K562 (cell line): Measurements from ENCODE around the gene SLC24A4. TPM values are rescaled to one million over a fixed set of nuclear protein-coding genes. Genes with fewer than 3 reads are reported as not detected.

Source experiments
- ATAC-seq: fragments of 200-7000 bp; cut with Tn5 transposase; 3 replicates; pipeline ENCODE4 v1.9.1; 2020; ENCODE audit warnings: moderate library complexity
- BruUV-seq: library from RNA; stranded (reverse); fragments of 400-500 nt; replicated peaks from 2 replicates; lab custom pipeline; 2021; lab: Mats Ljungman, UMichigan
- CTCF ChIA-PET: fragments of 300-600 bp; formaldehyde crosslinking; extraction: SDS; loops from one replicate; lab custom pipeline; 2021; ENCODE audit warnings: low intra/inter-chr PET ratio; lab: Yijun Ruan, JAX
- POLR2A ChIA-PET: fragments of 300-600, 350-650 bp; sonication (Branson Sonifier 250); formaldehyde crosslinking; extraction: SDS; loops from one replicate; lab custom pipeline; 2021; ENCODE audit warnings: antibody characterized with exemption, inconsistent platforms; lab: Yijun Ruan, JAX
- DNase-seq, 4 experiments: peaks; one replicate each; pipeline versions ENCODE4 v3.0.0 to v3.0.0-alpha.2; 2011 to 2018; ENCODE audit warnings: low spot score in 3 of 4, mixed read lengths in 3 of 4; ENCODE audit errors: extremely low read depth in 1 of 4
- FAIRE-seq: peaks from 2 replicates; lab custom pipeline; 2011; peaks lifted over from hg19 to GRCh38; lab: Jason Lieb, UNC
- H2AFZ ChIP-seq: 2 replicates; pipeline ENCODE4 v1.6.0; 2011; ENCODE audit warnings: low read depth, low read length, control low read depth, inconsistent platforms
- H3K27ac ChIP-seq: fragments of 200-600 bp; 3 replicates; pipeline ENCODE4 v1.8.0; 2011; ENCODE audit warnings: low read depth, mild to moderate bottlenecking, control low read depth, inconsistent platforms, low read length, moderate library complexity, mixed read lengths; ENCODE audit errors: extremely low read depth
- H3K27me3 ChIP-seq, 2 experiments: fragments of 300-600 bp in 1 of 2; 2 replicates in 1 of 2; 3 replicates in 1 of 2; pipeline versions ENCODE4 v1.6.0 to v1.8.0; 2011; ENCODE audit warnings: inconsistent platforms in 2 of 2, low read length in 2 of 2, mild to moderate bottlenecking in 1 of 2, mixed read lengths in 1 of 2, moderate library complexity in 1 of 2; ENCODE audit not compliant: control insufficient read depth in 2 of 2, insufficient read depth in 2 of 2
- H3K36me3 ChIP-seq: fragments of 300-600 bp; 3 replicates; pipeline ENCODE4 v1.8.0; 2011; ENCODE audit warnings: mild to moderate bottlenecking, low read length, inconsistent platforms; ENCODE audit not compliant: control insufficient read depth, insufficient read depth
- H3K4me1 ChIP-seq, 2 experiments: fragments of 200-600 bp in 1 of 2; replicated peaks in 1 of 2; 2 replicates in 1 of 2; 3 replicates in 1 of 2; pipeline versions ENCODE4 v1.5.1 to v1.8.0; 2011; ENCODE audit warnings: inconsistent platforms in 2 of 2, low read length in 2 of 2, mild to moderate bottlenecking in 1 of 2, mixed read lengths in 1 of 2, moderate library complexity in 1 of 2; ENCODE audit not compliant: control insufficient read depth in 2 of 2, insufficient read depth in 2 of 2
- H3K4me2 ChIP-seq: 2 replicates; pipeline ENCODE4 v1.6.1; 2011; ENCODE audit warnings: low read length, control low read depth, inconsistent platforms, mixed read lengths; ENCODE audit not compliant: insufficient read depth
- H3K4me3 ChIP-seq: fragments of 200-600 bp; sonication (generic), shearing (Covaris generic); 2 replicates; pipeline ENCODE4 v1.5.1; 2016; ENCODE audit warnings: control low read depth, inconsistent platforms
- H3K79me2 ChIP-seq: fragments of 200-600 bp; 3 replicates; pipeline ENCODE4 v1.8.0; 2011; ENCODE audit warnings: low read length, inconsistent platforms; ENCODE audit not compliant: control insufficient read depth, insufficient read depth
- H3K9ac ChIP-seq, 2 experiments: 2 replicates each; pipeline versions ENCODE4 v1.6.0 to v1.6.1; 2011; ENCODE audit warnings: low read depth in 2 of 2, low read length in 2 of 2, control low read depth in 1 of 2, inconsistent platforms in 1 of 2, mild to moderate bottlenecking in 1 of 2, mixed read lengths in 1 of 2; ENCODE audit not compliant: insufficient read depth in 1 of 2
- H3K9me1 ChIP-seq: one replicate; pipeline ENCODE4 v1.6.0; 2011; ENCODE audit warnings: inconsistent platforms, mild to moderate bottlenecking, low read length, moderate library complexity; ENCODE audit not compliant: control insufficient read depth, insufficient read depth
- H3K9me3 ChIP-seq: replicated peaks from 2 replicates; pipeline ENCODE4 v1.5.1; 2011; ENCODE audit warnings: low read depth, low read length, inconsistent platforms; ENCODE audit not compliant: control insufficient read depth, insufficient read depth
- H4K20me1 ChIP-seq: replicated peaks from 2 replicates; pipeline ENCODE4 v1.6.1; 2011; ENCODE audit warnings: low read length, inconsistent platforms, mixed read lengths; ENCODE audit not compliant: control insufficient read depth, insufficient read depth
- ARHGAP35 ChIP-seq: fragments of 450-650 bp; IDR thresholded peaks from 2 replicates; pipeline ENCODE4 v1.6.1; 2018; ENCODE audit not compliant: partially characterized antibody
- FOXK2 ChIP-seq, 2 experiments: fragments of 450-650 bp; IDR thresholded peaks in 1 of 2; conservative IDR thresholded peaks in 1 of 2; 2 replicates each; pipeline ENCODE4 v1.6.1; 2016; ENCODE audit warnings: low read depth in 2 of 2, mild to moderate bottlenecking in 1 of 2
- HOXB6 ChIP-seq: fragments of 250-450 bp; sonication (Bioruptor Pico); IDR thresholded peaks from 2 replicates; pipeline ENCODE4 v1.5.1; 2022; ENCODE audit warnings: mild to moderate bottlenecking, borderline replicate concordance
- KDM2B ChIP-seq: fragments of 250-450 bp; sonication (Bioruptor Pico); IDR thresholded peaks from 2 replicates; pipeline ENCODE4 v1.8.0; 2021; ENCODE audit warnings: mild to moderate bottlenecking, moderate library complexity
- MTA3 ChIP-seq: fragments of 450-650 bp; formaldehyde crosslinking; IDR thresholded peaks from 2 replicates; pipeline ENCODE4 v1.6.1; 2017; ENCODE audit warnings: mild to moderate bottlenecking, borderline replicate concordance
- NR1H2 ChIP-seq: sonication (generic); formaldehyde crosslinking; IDR thresholded peaks from 2 replicates; pipeline ENCODE4 v1.4.0; 2020; ENCODE audit warnings: mild to moderate bottlenecking, missing genetic modification reagents
- RBM14 ChIP-seq: fragments of 200-400 bp; formaldehyde crosslinking; IDR thresholded peaks from 2 replicates; pipeline ENCODE4 v1.6.1; 2018; ENCODE audit warnings: low read depth, mild to moderate bottlenecking, low read length, moderate library complexity, borderline replicate concordance; ENCODE audit not compliant: insufficient read depth
- TSC22D4 ChIP-seq: fragments of 450-650 bp; IDR thresholded peaks from 2 replicates; pipeline ENCODE4 v1.6.1; 2016; ENCODE audit warnings: missing genetic modification characterization, missing biosample characterization, control low read depth
- ZNF696 ChIP-seq: fragments of 250-450 bp; sonication (Bioruptor Pico); conservative IDR thresholded peaks from 2 replicates; pipeline ENCODE4 v1.4.0; 2020; ENCODE audit warnings: mild to moderate bottlenecking, moderate library complexity
- ZNF785 ChIP-seq: fragments of 250-450 bp; sonication (Bioruptor Pico); IDR thresholded peaks from 2 replicates; pipeline ENCODE4 v1.4.0; 2020; ENCODE audit warnings: mild to moderate bottlenecking
- WGBS: fragments of 100-300 bp; shearing (Covaris generic); methylation state at CpG from one replicate; pipeline ENCODE4 v1.1.6; 2016; ENCODE audit warnings: low coverage, mixed read lengths; ENCODE audit not compliant: insufficient coverage; ENCODE audit errors: missing lambda C conversion rate; 5-methylcytosine and 5-hydroxymethylcytosine counted together
- in situ Hi-C: fragments of 300-500 bp; cut with MboI; formaldehyde crosslinking; loops from 4 replicates; pipeline ENCODE4 v1.15.0; 2018; ENCODE audit warnings: inconsistent platforms, mixed read lengths
- intact Hi-C: fragments of 100-400 bp; cut with micrococcal nuclease; formaldehyde crosslinking; loops from 2 replicates; pipeline ENCODE4 v1.14.2; 2022
- polyA plus RNA-seq, 8 experiments: library from polyadenylated mRNA; depleted of rRNA in 4 of 8; stranded (reverse) in 5 of 8; unstranded in 3 of 8; fragments of >200 nt; fragmentation: Nextera tagmentation in 2 of 8; fragmentation: Illumina TruSeq in 1 of 8; extraction: Ambion mirVana in 2 of 8; extraction: Trizol in 1 of 8; gene quantifications; 2 replicates each; pipeline versions ENCODE4 v1.2.1 to v1.2.3, GENCODE V29; 2011 to 2014; ENCODE audit warnings: inconsistent platforms in 1 of 8, missing spikeins in 1 of 8
- total RNA-seq, 7 experiments: library from RNA; depleted of rRNA in 6 of 7; stranded (reverse); fragments of >200 nt in 6 of 7; fragmentation: Illumina TruSeq in 2 of 7; extraction: Trizol in 2 of 7; gene quantifications; 2 replicates each; pipeline versions ENCODE4 v1.2.1 to v1.2.3, GENCODE V29; 2011 to 2021; ENCODE audit warnings: low replicate concordance in 1 of 7
- TF ChIP-seq, protein P1 (sequence below): fragments of 450-650 bp; IDR thresholded peaks from 2 replicates; pipeline ENCODE4 v1.6.1; 2017; ENCODE audit warnings: antibody characterized with exemption, mild to moderate bottlenecking
- TF ChIP-seq, protein P2 (sequence below): fragments of 150-350 bp; conservative IDR thresholded peaks from 2 replicates; pipeline ENCODE4 v1.6.1; 2014; ENCODE audit warnings: low read length
- TF ChIP-seq, protein P3 (sequence below), 2 experiments: fragments of 450-650 bp; IDR thresholded peaks; 2 replicates each; pipeline ENCODE4 v1.6.1; 2016

The SLC24A4 gene
- total and polyA plus RNA-seq, 9 of the 15 experiments (the other 6 are each of a cell fraction or from before 2014, with no cell fraction given): not detected

DNA sequence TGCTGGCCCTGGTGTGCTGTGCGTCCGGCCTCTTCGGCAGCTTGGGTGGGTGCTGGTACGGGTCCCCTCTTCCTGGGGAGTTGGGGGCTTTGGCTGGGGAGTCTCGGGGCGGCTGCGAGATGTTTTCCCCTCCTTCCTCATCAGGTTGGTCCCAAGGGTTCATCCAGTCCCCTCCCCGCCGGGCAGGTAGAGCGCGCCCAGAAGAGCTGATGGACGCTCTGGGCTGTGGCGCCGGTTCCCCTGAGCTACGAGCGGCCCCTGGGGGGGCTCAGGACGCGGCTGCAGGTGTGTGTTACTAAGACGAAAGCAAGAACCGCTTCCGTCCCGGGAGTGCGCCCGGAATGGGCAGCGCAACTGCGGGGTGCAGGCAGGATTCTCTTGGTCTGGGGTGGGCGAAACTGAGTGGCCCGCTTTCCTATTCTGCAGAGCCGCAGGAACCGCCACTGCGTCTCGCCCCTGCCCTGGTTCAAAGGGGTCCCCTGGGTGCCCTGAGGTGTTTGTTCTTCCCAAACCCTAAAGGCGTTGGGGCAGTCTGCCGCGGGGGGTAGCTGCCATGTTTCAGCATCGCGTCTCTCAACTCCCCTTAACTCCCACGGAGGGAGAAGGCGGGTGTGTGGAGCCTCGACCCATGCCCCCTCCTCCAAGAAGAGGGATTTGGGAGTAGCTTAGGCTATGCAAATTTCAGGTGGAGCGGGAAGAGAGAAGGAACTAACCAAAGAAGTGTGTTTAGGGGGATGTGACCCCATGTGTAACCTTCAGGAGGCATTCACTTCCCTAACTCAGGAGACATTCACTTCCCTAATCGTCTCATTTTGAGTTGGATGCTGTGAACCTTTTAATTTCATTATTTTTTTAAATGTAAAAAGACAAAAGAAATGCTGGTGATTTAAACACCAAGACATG is 1.2 kb downstream of the SLC24A4 start:
- H3K36me3 ChIP-seq: no peaks in the 10 kb centered on the region
- H3K9ac ChIP-seq: no peak overlapping the region
- H3K79me2 ChIP-seq: no peaks in the 10 kb centered on the region
- no peak overlapping the region for H3K4me2 ChIP-seq
- no peak overlapping the region for H2AFZ ChIP-seq
- H3K9me1 ChIP-seq: no peaks in the 10 kb centered on the region
- ChIA-PET POLR2A (no interaction called here), CTCF (no interaction called here)
- no peak overlapping the region for H3K27ac ChIP-seq
- WGBS: 0% methylated on average over 18 of the region's 42 CpGs
- no TSS peak for BruUV-seq
- no peaks in the 10 kb centered on the region; a peak in 1 of 5 replicates for H3K4me1 ChIP-seq
- H3K4me3 ChIP-seq: no peak overlapping the region
- DNase-seq (no peak), ATAC-seq (no peak), FAIRE-seq (no peak)
- H4K20me1 ChIP-seq: no peaks in the 10 kb centered on the region; the same call in 1 of the 2 replicates
- H3K27me3 ChIP-seq: peaks cover 0 to 35% of the 10 kb centered on the region in 2 experiments; a peak in 3 of 5 replicates
- intact Hi-C loops (no loop called here), in situ Hi-C loops (no loop called here)
- H3K9me3 ChIP-seq: no peaks in the 10 kb centered on the region
- TF ChIP-seq ARHGAP35 (no peak), TSC22D4 (no peak), KDM2B (no peak), ZNF696 (CRISPR knock-in tag) (no peak), FOXK2 (conservative IDR thresholded peaks at IDR 0.05 in 1 of 2, IDR thresholded peaks at IDR 0.05 in 1 of 2; ENCODE audit: low read depth in 2 of 2) (no peak), MTA3 (no peak), NR1H2 (CRISPR knock-in tag) (no peak), HOXB6 (CRISPR knock-in tag) (no peak), ZNF785 (CRISPR knock-in tag) (no peak), RBM14 (no peak)
- TF ChIP-seq, protein P1, sequence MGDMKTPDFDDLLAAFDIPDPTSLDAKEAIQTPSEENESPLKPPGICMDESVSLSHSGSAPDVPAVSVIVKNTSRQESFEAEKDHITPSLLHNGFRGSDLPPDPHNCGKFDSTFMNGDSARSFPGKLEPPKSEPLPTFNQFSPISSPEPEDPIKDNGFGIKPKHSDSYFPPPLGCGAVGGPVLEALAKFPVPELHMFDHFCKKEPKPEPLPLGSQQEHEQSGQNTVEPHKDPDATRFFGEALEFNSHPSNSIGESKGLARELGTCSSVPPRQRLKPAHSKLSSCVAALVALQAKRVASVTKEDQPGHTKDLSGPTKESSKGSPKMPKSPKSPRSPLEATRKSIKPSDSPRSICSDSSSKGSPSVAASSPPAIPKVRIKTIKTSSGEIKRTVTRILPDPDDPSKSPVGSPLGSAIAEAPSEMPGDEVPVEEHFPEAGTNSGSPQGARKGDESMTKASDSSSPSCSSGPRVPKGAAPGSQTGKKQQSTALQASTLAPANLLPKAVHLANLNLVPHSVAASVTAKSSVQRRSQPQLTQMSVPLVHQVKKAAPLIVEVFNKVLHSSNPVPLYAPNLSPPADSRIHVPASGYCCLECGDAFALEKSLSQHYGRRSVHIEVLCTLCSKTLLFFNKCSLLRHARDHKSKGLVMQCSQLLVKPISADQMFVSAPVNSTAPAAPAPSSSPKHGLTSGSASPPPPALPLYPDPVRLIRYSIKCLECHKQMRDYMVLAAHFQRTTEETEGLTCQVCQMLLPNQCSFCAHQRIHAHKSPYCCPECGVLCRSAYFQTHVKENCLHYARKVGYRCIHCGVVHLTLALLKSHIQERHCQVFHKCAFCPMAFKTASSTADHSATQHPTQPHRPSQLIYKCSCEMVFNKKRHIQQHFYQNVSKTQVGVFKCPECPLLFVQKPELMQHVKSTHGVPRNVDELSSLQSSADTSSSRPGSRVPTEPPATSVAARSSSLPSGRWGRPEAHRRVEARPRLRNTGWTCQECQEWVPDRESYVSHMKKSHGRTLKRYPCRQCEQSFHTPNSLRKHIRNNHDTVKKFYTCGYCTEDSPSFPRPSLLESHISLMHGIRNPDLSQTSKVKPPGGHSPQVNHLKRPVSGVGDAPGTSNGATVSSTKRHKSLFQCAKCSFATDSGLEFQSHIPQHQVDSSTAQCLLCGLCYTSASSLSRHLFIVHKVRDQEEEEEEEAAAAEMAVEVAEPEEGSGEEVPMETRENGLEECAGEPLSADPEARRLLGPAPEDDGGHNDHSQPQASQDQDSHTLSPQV: no peak
- TF ChIP-seq, protein P2, sequence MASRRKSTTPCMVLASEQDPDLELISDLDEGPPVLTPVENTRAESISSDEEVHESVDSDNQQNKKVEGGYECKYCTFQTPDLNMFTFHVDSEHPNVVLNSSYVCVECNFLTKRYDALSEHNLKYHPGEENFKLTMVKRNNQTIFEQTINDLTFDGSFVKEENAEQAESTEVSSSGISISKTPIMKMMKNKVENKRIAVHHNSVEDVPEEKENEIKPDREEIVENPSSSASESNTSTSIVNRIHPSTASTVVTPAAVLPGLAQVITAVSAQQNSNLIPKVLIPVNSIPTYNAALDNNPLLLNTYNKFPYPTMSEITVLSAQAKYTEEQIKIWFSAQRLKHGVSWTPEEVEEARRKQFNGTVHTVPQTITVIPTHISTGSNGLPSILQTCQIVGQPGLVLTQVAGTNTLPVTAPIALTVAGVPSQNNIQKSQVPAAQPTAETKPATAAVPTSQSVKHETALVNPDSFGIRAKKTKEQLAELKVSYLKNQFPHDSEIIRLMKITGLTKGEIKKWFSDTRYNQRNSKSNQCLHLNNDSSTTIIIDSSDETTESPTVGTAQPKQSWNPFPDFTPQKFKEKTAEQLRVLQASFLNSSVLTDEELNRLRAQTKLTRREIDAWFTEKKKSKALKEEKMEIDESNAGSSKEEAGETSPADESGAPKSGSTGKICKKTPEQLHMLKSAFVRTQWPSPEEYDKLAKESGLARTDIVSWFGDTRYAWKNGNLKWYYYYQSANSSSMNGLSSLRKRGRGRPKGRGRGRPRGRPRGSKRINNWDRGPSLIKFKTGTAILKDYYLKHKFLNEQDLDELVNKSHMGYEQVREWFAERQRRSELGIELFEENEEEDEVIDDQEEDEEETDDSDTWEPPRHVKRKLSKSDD: no peak
- TF ChIP-seq, protein P3, sequence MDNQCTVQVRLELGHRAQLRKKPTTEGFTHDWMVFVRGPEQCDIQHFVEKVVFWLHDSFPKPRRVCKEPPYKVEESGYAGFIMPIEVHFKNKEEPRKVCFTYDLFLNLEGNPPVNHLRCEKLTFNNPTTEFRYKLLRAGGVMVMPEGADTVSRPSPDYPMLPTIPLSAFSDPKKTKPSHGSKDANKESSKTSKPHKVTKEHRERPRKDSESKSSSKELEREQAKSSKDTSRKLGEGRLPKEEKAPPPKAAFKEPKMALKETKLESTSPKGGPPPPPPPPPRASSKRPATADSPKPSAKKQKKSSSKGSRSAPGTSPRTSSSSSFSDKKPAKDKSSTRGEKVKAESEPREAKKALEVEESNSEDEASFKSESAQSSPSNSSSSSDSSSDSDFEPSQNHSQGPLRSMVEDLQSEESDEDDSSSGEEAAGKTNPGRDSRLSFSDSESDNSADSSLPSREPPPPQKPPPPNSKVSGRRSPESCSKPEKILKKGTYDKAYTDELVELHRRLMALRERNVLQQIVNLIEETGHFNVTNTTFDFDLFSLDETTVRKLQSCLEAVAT (IDR thresholded peaks at IDR 0.05): no peak
